Esophagus muscularis mucosa (tissue), 4 donors: ENCODE measurements around the gene TSPAN32.

Experiments used
- CTCF ChIP-seq, 3 experiments: fragments of 200-600 bp in 2 of 3; fragments of 450-650 bp in 1 of 3; sonication (generic) in 2 of 3; IDR thresholded peaks; one replicate each; pipeline ENCODE4 v1.5.1; 2017 to 2019; ENCODE audit warnings: antibody characterized with exemption in 3 of 3, mild to moderate bottlenecking in 2 of 3, moderate library complexity in 1 of 3
- EP300 ChIP-seq: sonication (generic); formaldehyde crosslinking; IDR thresholded peaks from one replicate; pipeline ENCODE4 v1.6.1; 2017; ENCODE audit warnings: antibody characterized with exemption
- POLR2A ChIP-seq: fragments of 450-650 bp; IDR thresholded peaks from one replicate; pipeline ENCODE4 v1.6.1; 2017; ENCODE audit warnings: antibody characterized with exemption, moderate library complexity, mild to moderate bottlenecking, low read depth
- POLR2AphosphoS5 ChIP-seq, 2 donors: sonication (generic); formaldehyde crosslinking; IDR thresholded peaks; one replicate each; pipeline ENCODE4 v1.6.1; 2017; ENCODE audit warnings: antibody characterized with exemption in 2 of 2

DNA sequence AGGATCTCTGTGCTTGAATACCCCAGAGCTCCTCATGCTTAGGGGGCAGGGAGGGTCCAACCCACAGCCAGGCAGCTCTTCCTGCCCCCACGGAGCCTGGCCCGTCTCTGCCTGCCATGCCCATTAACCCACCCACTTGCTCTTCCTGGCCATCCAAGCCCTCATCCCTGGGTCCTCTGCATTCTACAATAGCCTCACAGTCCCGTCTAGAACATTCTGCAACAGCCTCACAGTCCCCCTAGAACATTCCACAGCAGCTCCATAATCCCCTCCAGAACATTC is 15.1 kb downstream of the TSPAN32 start:
- TF ChIP-seq CTCF (IDR thresholded peaks at IDR 0.05): no peak
- no peak for TF ChIP-seq POLR2A
- no peak for TF ChIP-seq EP300
- TF ChIP-seq POLR2AphosphoS5 (IDR thresholded peaks at IDR 0.05): no peak
